ENCODE results near the gene MTM1. TPM values are rescaled to one million over a fixed set of nuclear protein-coding genes. Genes with fewer than 3 reads are reported as not detected.

MTM1 gene
- total RNA-seq, 1 experiment from 2014 or later = 22.9 TPM

DNA sequence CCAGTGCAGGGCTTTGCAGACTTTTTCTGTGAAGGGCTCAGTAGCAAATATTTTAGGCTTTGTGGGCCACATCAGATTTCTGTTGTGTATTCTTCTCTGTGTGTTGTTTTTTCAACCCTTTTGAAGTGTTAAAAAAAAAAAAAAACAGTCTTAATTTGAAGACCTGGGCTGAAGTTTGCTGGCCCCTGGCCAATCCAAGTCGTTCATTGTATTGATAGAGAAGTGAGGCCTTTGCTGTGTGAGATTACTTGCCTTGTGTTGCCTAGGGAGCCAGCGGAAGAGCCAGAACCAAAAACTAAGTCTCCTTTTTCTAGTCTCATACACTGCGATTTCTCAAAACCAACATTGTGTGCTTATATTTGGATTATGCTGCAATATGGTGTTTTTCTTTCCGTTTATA, 46.9 kb downstream of the MTM1 start:
- intact Hi-C loops (cut with micrococcal nuclease; ENCODE audit: unreplicated experiment) = no loop called here
- CTCF ChIA-PET = interaction anchor here (0.7 kb wide), 1 partner anchor 98 kb away, joined by 4 read pairs; no protein-coding TSS in a partner anchor
- no peak for DNase-seq
- no peak overlapping the region for H3K4me3 ChIP-seq
- H3K27me3 ChIP-seq (ENCODE audit: insufficient read depth, low read depth) = no peaks in the 10 kb centered on the region
- no peaks in the 10 kb centered on the region for H3K9me3 ChIP-seq (ENCODE audit: insufficient read depth, low read depth)
- H3K27ac ChIP-seq = no peak overlapping the region
- POLR2A ChIA-PET (ENCODE audit: unreplicated experiment) = no interaction called here
- TF ChIP-seq, protein P1, sequence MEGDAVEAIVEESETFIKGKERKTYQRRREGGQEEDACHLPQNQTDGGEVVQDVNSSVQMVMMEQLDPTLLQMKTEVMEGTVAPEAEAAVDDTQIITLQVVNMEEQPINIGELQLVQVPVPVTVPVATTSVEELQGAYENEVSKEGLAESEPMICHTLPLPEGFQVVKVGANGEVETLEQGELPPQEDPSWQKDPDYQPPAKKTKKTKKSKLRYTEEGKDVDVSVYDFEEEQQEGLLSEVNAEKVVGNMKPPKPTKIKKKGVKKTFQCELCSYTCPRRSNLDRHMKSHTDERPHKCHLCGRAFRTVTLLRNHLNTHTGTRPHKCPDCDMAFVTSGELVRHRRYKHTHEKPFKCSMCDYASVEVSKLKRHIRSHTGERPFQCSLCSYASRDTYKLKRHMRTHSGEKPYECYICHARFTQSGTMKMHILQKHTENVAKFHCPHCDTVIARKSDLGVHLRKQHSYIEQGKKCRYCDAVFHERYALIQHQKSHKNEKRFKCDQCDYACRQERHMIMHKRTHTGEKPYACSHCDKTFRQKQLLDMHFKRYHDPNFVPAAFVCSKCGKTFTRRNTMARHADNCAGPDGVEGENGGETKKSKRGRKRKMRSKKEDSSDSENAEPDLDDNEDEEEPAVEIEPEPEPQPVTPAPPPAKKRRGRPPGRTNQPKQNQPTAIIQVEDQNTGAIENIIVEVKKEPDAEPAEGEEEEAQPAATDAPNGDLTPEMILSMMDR (conservative IDR thresholded peaks at IDR 0.05) = no peak
- TF ChIP-seq EZH2 (IDR thresholded peaks at IDR 0.05; ENCODE audit: low read depth) = no peak
- no peaks in the 10 kb centered on the region for H3K9me2 ChIP-seq (ENCODE audit: insufficient read depth)
- no peak overlapping the region for H3K4me2 ChIP-seq
- no peaks in the 10 kb centered on the region; the same call in 1 of the 2 replicates for H4K20me1 ChIP-seq (ENCODE audit: insufficient read depth)
- H3F3A ChIP-seq (ENCODE audit: insufficient read depth, low read depth) = no peaks in the 10 kb centered on the region
- no peaks in the 10 kb centered on the region for H3K4me1 ChIP-seq (replicated peaks; ENCODE audit: insufficient read depth)
- H3K79me2 ChIP-seq (ENCODE audit: low read depth) = no peaks in the 10 kb centered on the region
- BruUV-seq (replicated peaks) = no TSS peak
- H3K36me3 ChIP-seq (ENCODE audit: low read depth) = no peaks in the 10 kb centered on the region
- H2AFZ ChIP-seq = no peak overlapping the region

DNA sequence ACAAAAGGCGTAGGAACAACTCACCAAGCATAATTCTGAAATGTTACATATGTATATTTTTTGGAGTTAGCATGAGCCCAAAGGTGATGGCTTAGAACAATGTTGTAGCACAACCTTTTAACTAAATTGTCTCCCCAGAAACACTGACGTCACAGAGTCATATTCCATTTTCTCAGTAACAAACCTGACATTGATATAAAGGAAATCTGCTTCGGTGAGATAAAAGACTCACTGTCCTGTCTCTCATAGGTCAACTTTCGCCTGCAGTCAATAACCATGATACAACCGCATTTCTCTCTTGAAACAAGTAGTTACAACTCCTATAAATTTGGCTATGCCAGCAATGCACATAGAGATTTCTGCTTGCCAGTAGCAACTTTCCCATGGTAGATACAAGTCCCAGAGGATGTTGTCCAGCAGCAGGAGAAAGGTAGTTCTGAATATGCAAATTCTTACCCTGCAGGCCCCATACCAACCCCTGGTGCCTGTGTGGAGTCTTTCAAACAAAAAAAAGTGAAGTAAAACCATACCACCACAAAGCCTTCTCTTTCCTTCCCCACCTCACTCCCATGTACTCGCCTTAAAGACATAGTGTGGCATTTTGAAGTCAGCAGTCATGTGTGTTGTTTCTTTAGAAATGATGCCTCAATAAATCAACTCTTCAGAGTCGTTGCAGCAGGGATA, 47.9 kb downstream of the MTM1 start:
- no peak overlapping the region for H3K4me3 ChIP-seq
- H3K9me3 ChIP-seq (ENCODE audit: insufficient read depth, low read depth) = no peaks in the 10 kb centered on the region
- ChIA-PET POLR2A (ENCODE audit: unreplicated experiment) (no interaction called here), CTCF (interaction anchor here (0.7 kb wide), 1 partner anchor 97 kb away, joined by 4 read pairs; no protein-coding TSS in a partner anchor)
- H3K27ac ChIP-seq = no peak overlapping the region
- H2AFZ ChIP-seq = no peak overlapping the region
- intact Hi-C loops (cut with micrococcal nuclease; ENCODE audit: unreplicated experiment) = no loop called here
- H3K79me2 ChIP-seq (ENCODE audit: low read depth) = no peaks in the 10 kb centered on the region
- no peaks in the 10 kb centered on the region for H3K36me3 ChIP-seq (ENCODE audit: low read depth)
- H3K4me1 ChIP-seq (replicated peaks; ENCODE audit: insufficient read depth) = no peaks in the 10 kb centered on the region
- no peaks in the 10 kb centered on the region; the same call in 1 of the 2 replicates for H4K20me1 ChIP-seq (ENCODE audit: insufficient read depth)
- no peak overlapping the region for H3K4me2 ChIP-seq
- no peaks in the 10 kb centered on the region for H3F3A ChIP-seq (ENCODE audit: insufficient read depth, low read depth)
- H3K27me3 ChIP-seq (ENCODE audit: insufficient read depth, low read depth) = no peaks in the 10 kb centered on the region
- TF ChIP-seq, protein P1 (conservative IDR thresholded peaks at IDR 0.05) = no peak
- no peak for TF ChIP-seq EZH2 (IDR thresholded peaks at IDR 0.05; ENCODE audit: low read depth)
- BruUV-seq (replicated peaks) = no TSS peak
- H3K9me2 ChIP-seq (ENCODE audit: insufficient read depth) = no peaks in the 10 kb centered on the region
- no peak for DNase-seq

DNA sequence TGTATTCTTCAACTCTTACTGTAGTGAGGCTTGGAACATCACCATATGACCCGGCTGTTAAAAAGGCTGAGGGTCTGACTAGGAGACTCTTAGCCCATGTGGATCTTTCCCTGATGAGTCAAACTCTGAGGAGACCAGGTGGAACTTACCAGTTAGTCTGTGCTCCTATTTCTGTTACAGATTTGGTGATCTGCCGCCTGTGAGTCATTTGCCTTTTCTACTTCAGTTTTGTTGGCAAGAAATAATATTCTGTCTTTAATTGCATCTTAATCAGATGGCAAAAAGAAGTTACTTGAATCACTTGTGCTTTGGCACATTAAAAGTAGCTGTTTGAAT, 48.4 kb downstream of the MTM1 start:
- TF ChIP-seq, protein P1 (conservative IDR thresholded peaks at IDR 0.05) = no peak
- no peak for TF ChIP-seq EZH2 (IDR thresholded peaks at IDR 0.05; ENCODE audit: low read depth)
- Histone ChIP-seq H3K4me3 (no peak overlapping the region), H3K4me2 (no peak overlapping the region), H3K4me1 (replicated peaks; ENCODE audit: insufficient read depth) (no peaks in the 10 kb centered on the region), H3K9me3 (ENCODE audit: insufficient read depth, low read depth) (no peaks in the 10 kb centered on the region), H3F3A (ENCODE audit: insufficient read depth, low read depth) (no peaks in the 10 kb centered on the region), H3K27me3 (ENCODE audit: insufficient read depth, low read depth) (no peaks in the 10 kb centered on the region), H3K27ac (no peak overlapping the region), H3K9me2 (ENCODE audit: insufficient read depth) (no peaks in the 10 kb centered on the region), H4K20me1 (ENCODE audit: insufficient read depth) (no peaks in the 10 kb centered on the region; the same call in 1 of the 2 replicates), H3K36me3 (ENCODE audit: low read depth) (no peaks in the 10 kb centered on the region), H3K79me2 (ENCODE audit: low read depth) (no peaks in the 10 kb centered on the region), H2AFZ (no peak overlapping the region)
- DNase-seq = no peak
- intact Hi-C loops (cut with micrococcal nuclease; ENCODE audit: unreplicated experiment) = no loop called here
- POLR2A ChIA-PET (ENCODE audit: unreplicated experiment) = no interaction called here
- BruUV-seq (replicated peaks) = no TSS peak
- CTCF ChIA-PET = no interaction called here

All from PC-9 (cell line).